ENCODE results near the gene PGC.
A peak's percentile ranks its signal among the peaks of the same experiment; 100 is the strongest.

The PGC gene

GRCh38 chr6:41711323-41712038 lies 35.7 kb downstream of the PGC start:
- no peak for DNase-seq

- no peak for DNase-seq
These were observed 37.8 kb downstream of the PGC start for GRCh38 chr6:41709375-41709774.

DNA sequence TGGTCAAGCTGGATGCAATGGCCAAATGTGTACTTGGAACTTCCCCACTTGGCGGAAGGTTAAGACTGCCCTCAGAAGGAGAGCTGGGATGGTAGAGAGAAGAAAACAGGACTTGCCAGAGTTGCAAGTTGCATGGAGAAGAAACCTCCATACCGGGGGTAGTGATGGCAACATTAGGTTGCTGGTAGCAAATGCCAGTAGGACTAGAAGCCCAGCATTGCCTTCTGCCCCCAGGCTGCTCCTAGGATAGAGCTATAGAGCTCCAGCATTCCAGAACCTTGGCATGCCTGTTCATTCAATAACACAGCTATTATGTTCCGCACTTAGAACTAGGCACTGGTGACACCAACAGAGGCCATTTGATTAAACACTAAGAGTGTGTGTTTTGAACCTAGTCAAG lies 38.3 kb downstream of the PGC start:
- DNase-seq = no peak

GRCh38 chr6:41707565-41708200 lies 39.5 kb downstream of the PGC start:
- no peak for DNase-seq

GRCh38 chr6:41706876-41707564 lies 40.2 kb downstream of the PGC start:
- DNase-seq = no peak

DNA sequence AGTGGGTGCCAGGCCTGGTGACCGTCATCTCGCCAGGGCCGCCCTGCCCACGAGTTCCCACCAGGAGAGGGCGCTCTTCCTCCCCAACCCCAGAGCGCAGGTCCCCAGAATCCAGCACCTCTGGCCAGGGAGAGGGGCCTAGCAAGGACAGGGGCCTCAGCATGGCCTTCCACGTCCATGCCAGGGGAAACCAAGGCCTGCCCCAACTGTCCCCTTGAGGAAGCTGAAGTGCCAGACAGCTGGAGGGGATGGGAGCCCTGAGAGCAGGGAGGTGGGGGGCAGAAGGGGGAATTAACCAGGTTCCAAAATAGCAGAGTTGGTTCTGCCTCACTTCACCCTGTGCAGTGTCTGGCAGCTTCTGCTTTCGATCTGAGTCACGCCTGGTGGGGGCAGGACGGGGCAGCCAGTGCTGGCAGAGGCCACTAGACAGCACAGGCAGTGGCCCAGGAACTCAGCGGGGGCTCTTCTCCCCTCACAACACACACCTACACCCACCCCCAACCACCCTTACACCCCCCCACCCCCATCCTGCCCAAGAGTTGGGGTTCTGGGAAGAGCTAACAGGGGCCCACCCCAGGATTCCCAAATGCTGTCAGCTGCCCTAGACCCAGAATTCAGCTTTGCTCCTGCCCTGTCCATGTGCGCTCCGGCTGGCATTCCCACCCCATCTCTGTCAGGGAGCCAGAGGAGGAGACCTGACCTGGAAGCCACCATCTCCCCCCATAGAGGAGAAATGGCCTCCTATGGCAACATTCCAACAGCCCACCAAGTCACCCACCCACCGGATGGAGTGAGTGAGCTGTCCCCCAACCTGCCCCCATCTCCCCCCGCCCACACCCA lies 41.0 kb downstream of the PGC start:
- DNase-seq = peak; percentile 4

- DNase-seq = no peak
These were observed 41.7 kb downstream of the PGC start for GRCh38 chr6:41705311-41705995.

DNA sequence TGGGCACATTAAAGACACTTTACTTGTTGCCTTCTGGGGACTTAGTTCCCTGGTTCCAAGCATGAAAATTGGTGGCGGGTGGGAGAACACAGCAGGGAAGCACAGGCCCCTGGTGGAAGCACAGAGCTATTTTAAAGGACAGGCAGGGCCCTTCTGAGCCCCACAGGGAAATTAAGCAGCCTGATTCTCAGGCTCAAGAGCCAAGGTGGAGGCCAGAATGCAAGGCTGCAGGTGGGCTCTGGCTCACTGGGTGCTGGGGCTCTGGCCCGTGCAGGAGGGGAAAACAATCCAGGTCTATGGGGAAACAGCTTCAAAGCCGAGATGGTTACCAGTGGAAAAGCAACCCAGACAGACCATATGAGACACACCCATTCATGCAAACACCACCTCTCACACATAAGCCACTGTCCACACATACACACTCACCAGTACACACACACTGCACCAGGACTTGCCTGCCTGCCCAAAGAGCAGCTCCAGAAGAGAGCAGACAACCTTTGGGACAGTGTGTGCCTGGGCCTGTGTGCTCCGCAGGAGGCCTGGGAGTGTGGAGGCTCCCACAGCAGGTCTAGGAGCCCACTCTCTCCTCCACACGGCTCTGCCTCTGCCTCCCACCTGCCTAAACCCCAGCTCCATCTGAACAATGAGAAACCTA lies 42.4 kb downstream of the PGC start:
- DNase-seq = no peak

- DNase-seq = no peak
These were observed 43.2 kb downstream of the PGC start for GRCh38 chr6:41704028-41704427.

- peak; percentile 5 for DNase-seq
These were observed 44.3 kb downstream of the PGC start for GRCh38 chr6:41702771-41703494.

- DNase-seq = no peak
These were observed 45.0 kb downstream of the PGC start for GRCh38 chr6:41702089-41702745.

GRCh38 chr6:41700463-41701347 lies 46.5 kb downstream of the PGC start:
- DNase-seq = no peak

- DNase-seq = no peak
These were observed 48.1 kb downstream of the PGC start for GRCh38 chr6:41699063-41699462.

- DNase-seq = no peak
These were observed 49.1 kb downstream of the PGC start for GRCh38 chr6:41697861-41698781.

DNA sequence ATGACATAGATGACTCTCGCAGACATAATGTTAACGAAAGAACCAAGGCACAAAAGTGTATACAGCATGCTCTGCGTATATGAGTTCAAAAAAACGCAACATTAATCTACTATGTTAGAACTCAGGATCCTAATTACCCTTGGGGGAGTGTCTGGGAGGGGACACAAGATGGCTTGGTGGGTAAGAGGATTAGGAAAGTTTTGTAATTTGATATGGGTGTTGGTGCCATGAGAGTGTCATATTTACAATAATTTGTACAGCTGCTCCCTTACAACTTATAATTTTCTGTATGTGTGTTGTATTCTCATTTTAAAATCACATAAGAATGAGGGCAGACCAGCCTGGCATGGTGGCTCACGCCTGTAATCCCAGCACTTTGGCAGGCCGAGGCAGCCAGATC lies 50.4 kb downstream of the PGC start:
- no peak for DNase-seq

DNA sequence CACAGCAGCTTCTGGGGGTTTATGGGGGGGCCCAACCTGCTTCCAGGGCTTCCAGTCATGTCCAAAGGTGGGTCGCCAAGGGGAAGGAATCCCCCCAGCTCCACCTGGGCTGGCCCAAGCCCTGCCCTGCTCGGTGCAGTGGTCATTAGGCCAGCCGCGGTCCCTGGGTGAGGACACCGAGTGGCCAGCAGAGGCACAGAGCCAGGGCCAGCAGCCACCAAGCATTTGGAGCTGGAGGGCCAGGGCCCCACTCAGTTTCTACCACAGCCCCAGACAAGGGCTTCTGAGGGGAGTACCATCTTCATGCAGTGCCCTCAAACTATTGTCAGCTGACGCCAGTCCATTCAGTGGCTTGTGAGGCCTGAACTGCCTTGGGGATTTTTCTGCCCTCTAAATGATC lies 51.4 kb downstream of the PGC start:
- no peak for DNase-seq

- DNase-seq = no peak
These were observed 52.2 kb downstream of the PGC start for GRCh38 chr6:41694815-41695526.
